Hepatocyte (in vitro differentiated cells): ENCODE measurements around the gene PCYT2.

Source experiments
- CTCF ChIP-seq: fragments of 200-600 bp; sonication (generic); IDR thresholded peaks from 2 replicates; pipeline ENCODE4 v1.5.1; 2016; ENCODE audit warnings: antibody characterized with exemption, mild to moderate bottlenecking; ENCODE audit not compliant: poor library complexity
- EZH2 ChIP-seq: fragments of 200-600 bp; sonication (generic); IDR thresholded peaks from 2 replicates; pipeline ENCODE4 v1.6.1; 2016; ENCODE audit warnings: antibody characterized with exemption, mild to moderate bottlenecking, borderline replicate concordance
- EZH2phosphoT487 ChIP-seq: fragments of 200-600 bp; sonication (generic); IDR thresholded peaks from one replicate; pipeline ENCODE4 v1.6.1; 2018; ENCODE audit warnings: antibody characterized with exemption, mild to moderate bottlenecking, low read depth, moderate library complexity; ENCODE audit not compliant: unreplicated experiment, severe bottlenecking

GRCh38 chr17:81891303-81891552, 20.0 kb downstream of the PCYT2 start:
- no peak for TF ChIP-seq CTCF
- no peak for TF ChIP-seq EZH2phosphoT487
- TF ChIP-seq EZH2 = no peak
